ENCODE results near the gene ATF5. TPM values are rescaled to one million over a fixed set of nuclear protein-coding genes. Genes with fewer than 3 reads are reported as not detected.

Gene ATF5
- total and polyA plus RNA-seq, 2 of the 8 experiments (the other 6 are each of a cell fraction or from before 2014, with no cell fraction given), result 6.2 to 13.1 TPM

DNA sequence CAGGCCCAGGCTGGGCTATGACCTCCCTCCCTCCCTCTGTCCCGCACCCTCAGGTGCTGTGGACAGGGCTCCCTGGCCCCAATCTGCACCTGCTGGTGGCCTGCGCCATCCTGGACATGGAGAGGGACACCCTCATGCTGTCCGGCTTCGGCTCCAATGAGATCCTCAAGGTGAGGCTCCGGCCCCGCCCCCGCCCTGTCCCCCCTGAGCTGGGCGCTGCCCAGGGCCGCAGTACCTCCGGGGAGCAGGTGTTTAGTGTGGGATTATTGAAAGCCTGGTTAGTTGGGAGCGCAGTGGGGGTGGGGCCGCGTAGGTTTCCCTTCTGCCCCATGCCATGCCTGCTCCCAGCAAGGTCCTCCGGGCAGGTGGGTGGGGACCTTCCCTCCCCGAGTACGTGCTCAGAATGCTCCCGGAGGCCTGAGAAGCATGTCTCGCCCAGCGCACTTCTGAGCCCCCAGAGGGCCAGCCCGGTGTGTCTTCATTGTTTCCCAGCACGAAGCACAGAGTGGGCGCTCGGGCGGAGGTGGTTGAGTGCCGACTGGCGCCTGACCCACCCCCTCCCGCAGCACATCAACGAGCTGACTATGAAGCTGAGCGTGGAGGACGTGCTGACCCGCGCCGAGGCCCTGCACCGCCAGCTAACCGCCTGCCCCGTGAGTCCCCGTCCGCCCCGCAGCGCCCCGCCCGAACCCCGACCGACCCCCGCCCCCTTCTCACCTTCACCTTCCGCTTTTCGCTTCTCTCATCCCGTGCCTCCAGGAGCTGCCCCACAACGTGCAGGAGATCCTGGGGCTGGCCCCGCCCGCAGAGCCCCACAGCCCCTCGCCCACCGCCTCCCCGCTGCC lies 41.1 kb upstream of the ATF5 start:
- peaks cover 0 to 11% (median 6%) of the 10 kb centered on the region in 4 experiments; a peak in 4 of 7 replicates for H3K27me3 ChIP-seq (replicated peaks in 1 of 4; ENCODE audit: control insufficient read depth in 3 of 4, extremely low read depth in 1 of 4, insufficient read depth in 3 of 4, low read length in 3 of 4)
- no peak overlapping the region for H4K5ac ChIP-seq (ENCODE audit: insufficient read length, low read depth, low read length)
- H3K79me2 ChIP-seq (ENCODE audit: control insufficient read depth in 1 of 2, insufficient read depth in 2 of 2, low read length in 2 of 2), result no peaks in the 10 kb centered on the region
- H2AK5ac ChIP-seq (ENCODE audit: low read depth, low read length), result no peak overlapping the region
- ChIA-PET POLR2A (ENCODE audit: partially characterized antibody) (interaction anchor here (1.0 to 9.3 kb wide), 3 partner anchors 8 to 18 kb away, joined by 3 to 55 read pairs (median 3); partner anchors contain the start of genes AKT1S1 and TBC1D17), CTCF (ENCODE audit: partially characterized antibody) (interaction anchor here (0.5 to 1.1 kb wide), 2 partner anchors 12 to 30 kb away, joined by 3 read pairs; no protein-coding TSS in a partner anchor)
- TF ChIP-seq HDAC6 (IDR thresholded peaks at IDR 0.05; ENCODE audit: low read depth, low read length), result no peak
- no peak for TF ChIP-seq SRF (IDR thresholded peaks at IDR 0.05; ENCODE audit: low read depth, low read length)
- no peak for TF ChIP-seq E2F6 (IDR thresholded peaks at IDR 0.05)
- no peak for TF ChIP-seq ZNF274 (IDR thresholded peaks at IDR 0.05; ENCODE audit: borderline replicate concordance, extremely low read depth, low read length)
- no peak for TF ChIP-seq SIRT6 (IDR thresholded peaks at IDR 0.05; ENCODE audit: low read length)
- H2BK120ac ChIP-seq (replicated peaks; ENCODE audit: low read depth, low read length), result no peak overlapping the region
- no peak overlapping the region for H3K27ac ChIP-seq (ENCODE audit: low read depth, low read length)
- no peak overlapping the region for H3K23ac ChIP-seq (ENCODE audit: insufficient read length)
- H3K56ac ChIP-seq (replicated peaks; ENCODE audit: insufficient read length, low read depth, low read length), result no peak overlapping the region
- peaks cover 2% of the 10 kb centered on the region; the same call in 1 of the 2 replicates for H3K23me2 ChIP-seq (ENCODE audit: low read depth, low read length)
- peaks cover 0 to 10% of the 10 kb centered on the region in 2 experiments; a peak in 3 of 4 replicates for H3K9me3 ChIP-seq (ENCODE audit: insufficient read depth in 2 of 2, low read depth in 1 of 2, low read length in 1 of 2)
- H3K4ac ChIP-seq (replicated peaks; ENCODE audit: insufficient read length, low read depth, low read length), result no peak overlapping the region
- 93 to 100% methylated on average over 2 to 24 of the region's 54 CpGs for WGBS, 2 experiments (ENCODE audit: extremely low coverage in 1 of 2, insufficient coverage in 1 of 2, insufficient read length in 1 of 2, insufficient replicate concordance in 2 of 2, low coverage in 1 of 2, low lambda C conversion rate in 2 of 2, missing lambda C conversion rate in 1 of 2)
- H2BK15ac ChIP-seq (ENCODE audit: low read length), result no peak overlapping the region
- DNase-seq (ENCODE audit: low read depth in 1 of 2, low spot score in 2 of 2) (no peak), FAIRE-seq (no peak)
- H3K4me2 ChIP-seq (ENCODE audit: insufficient read depth in 1 of 2, low read depth in 2 of 2, low read length in 2 of 2), result no peak overlapping the region
- H2BK12ac ChIP-seq (ENCODE audit: low read depth, low read length), result no peak overlapping the region
- no peaks in the 10 kb centered on the region for H3K79me1 ChIP-seq (ENCODE audit: low read depth, low read length)
- no peak overlapping the region; the same call in 1 of the 2 replicates for H4K8ac ChIP-seq (ENCODE audit: extremely low read depth, insufficient read depth, low read length)
- peaks cover 1 to 12% of the 10 kb centered on the region in 2 experiments for H4K20me1 ChIP-seq (replicated peaks in 1 of 2; ENCODE audit: control insufficient read depth in 1 of 2, insufficient read depth in 2 of 2, low read length in 2 of 2)
- no peak overlapping the region for H2BK5ac ChIP-seq (ENCODE audit: low read depth, low read length)
- peaks cover 12 to 31% (median 18%) of the 10 kb centered on the region in 4 experiments; a peak in 7 of 8 replicates for H3K36me3 ChIP-seq (ENCODE audit: control insufficient read depth in 2 of 4, insufficient read depth in 4 of 4, low read length in 3 of 4)
- peaks cover 0 to 10% (median 8%) of the 10 kb centered on the region in 4 experiments; a peak in 5 of 7 replicates for H3K4me1 ChIP-seq (replicated peaks in 1 of 4; ENCODE audit: control insufficient read depth in 3 of 4, insufficient read depth in 4 of 4, low read length in 3 of 4)
- no peak overlapping the region; the same call in 1 of the 2 replicates for H3K18ac ChIP-seq (ENCODE audit: extremely low read depth, low read length)
- no peak overlapping the region for H2AFZ ChIP-seq (ENCODE audit: low read length)
- no peak overlapping the region for H3K4me3 ChIP-seq (ENCODE audit: extremely low read depth in 1 of 4, insufficient read depth in 2 of 4, low read depth in 3 of 4, low read length in 4 of 4)
- no peak overlapping the region for H3K9ac ChIP-seq (replicated peaks in 1 of 4; ENCODE audit: extremely low read depth in 1 of 4, low read depth in 3 of 4, low read length in 3 of 4)
- H2BK20ac ChIP-seq (ENCODE audit: low read length), result no peak overlapping the region
- H3K14ac ChIP-seq (ENCODE audit: insufficient read length), result no peak overlapping the region
- no peak overlapping the region for H4K91ac ChIP-seq (replicated peaks; ENCODE audit: insufficient read length, low read length)

Measured in H1 (cell line).